HUES6 (cell line): ENCODE data around the gene UNC93B1.

Source experiments
- H3K27ac ChIP-seq: 2 replicates; pipeline ENCODE4 v1.7.0; 2013; ENCODE audit warnings: low read depth, mild to moderate bottlenecking, low read length, inconsistent platforms
- H3K27me3 ChIP-seq: 2 replicates; pipeline ENCODE4 v1.6.1; 2013; ENCODE audit warnings: low read length; ENCODE audit not compliant: control insufficient read depth, insufficient read depth
- H3K36me3 ChIP-seq: 2 replicates; pipeline ENCODE4 v1.6.1; 2013; ENCODE audit warnings: low read length; ENCODE audit not compliant: control insufficient read depth, insufficient read depth
- H3K4me1 ChIP-seq: 2 replicates; pipeline ENCODE4 v1.6.1; 2013; ENCODE audit warnings: low read length; ENCODE audit not compliant: control insufficient read depth, insufficient read depth
- H3K4me3 ChIP-seq: 2 replicates; pipeline ENCODE4 v1.5.1; 2013; ENCODE audit warnings: low read depth, low read length
- H3K9ac ChIP-seq: one replicate; pipeline ENCODE4 v1.6.1; 2013; ENCODE audit warnings: mild to moderate bottlenecking, low read length
- H3K9me3 ChIP-seq: 2 replicates; pipeline ENCODE4 v1.6.1; 2013; ENCODE audit warnings: low read depth, low read length; ENCODE audit not compliant: control insufficient read depth, insufficient read depth

UNC93B1 gene

DNA sequence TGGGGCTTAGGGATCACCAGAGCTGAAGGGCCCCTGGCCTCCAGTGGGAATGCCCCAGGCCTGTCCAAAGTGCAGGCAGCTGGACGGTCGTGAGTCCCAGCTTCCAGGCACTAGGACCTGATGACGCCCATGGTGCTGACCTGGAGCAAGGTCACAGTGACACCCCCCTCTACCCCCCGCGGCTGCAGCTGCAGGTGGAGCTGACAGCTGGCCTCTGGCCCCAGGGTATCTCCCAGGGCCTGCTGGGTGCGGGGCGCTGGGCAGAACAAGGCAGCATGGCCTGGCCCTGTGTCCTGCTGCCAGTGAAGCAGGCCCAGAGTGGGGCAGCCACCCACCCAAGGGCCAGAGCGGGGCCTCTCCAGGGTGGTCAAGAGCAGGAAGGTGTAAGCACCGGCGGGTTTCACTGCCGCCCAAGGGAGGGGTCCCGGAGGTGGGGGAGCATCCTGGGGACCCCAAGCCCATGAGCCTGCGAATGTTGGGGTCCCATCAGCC is 34.4 kb upstream of the UNC93B1 start:
- H3K27ac ChIP-seq, result peak overlapping the region; percentile 44; the same call in 1 of the 2 replicates
- H3K36me3 ChIP-seq, result peaks cover 23% of the 10 kb centered on the region
- H3K4me1 ChIP-seq, result peaks cover 27% of the 10 kb centered on the region
- H3K9ac ChIP-seq, result peak overlapping the region; percentile 18
- peak overlapping the region; percentile 57 for H3K4me3 ChIP-seq
- no peaks in the 10 kb centered on the region for H3K9me3 ChIP-seq
- H3K27me3 ChIP-seq, result no peaks in the 10 kb centered on the region

DNA sequence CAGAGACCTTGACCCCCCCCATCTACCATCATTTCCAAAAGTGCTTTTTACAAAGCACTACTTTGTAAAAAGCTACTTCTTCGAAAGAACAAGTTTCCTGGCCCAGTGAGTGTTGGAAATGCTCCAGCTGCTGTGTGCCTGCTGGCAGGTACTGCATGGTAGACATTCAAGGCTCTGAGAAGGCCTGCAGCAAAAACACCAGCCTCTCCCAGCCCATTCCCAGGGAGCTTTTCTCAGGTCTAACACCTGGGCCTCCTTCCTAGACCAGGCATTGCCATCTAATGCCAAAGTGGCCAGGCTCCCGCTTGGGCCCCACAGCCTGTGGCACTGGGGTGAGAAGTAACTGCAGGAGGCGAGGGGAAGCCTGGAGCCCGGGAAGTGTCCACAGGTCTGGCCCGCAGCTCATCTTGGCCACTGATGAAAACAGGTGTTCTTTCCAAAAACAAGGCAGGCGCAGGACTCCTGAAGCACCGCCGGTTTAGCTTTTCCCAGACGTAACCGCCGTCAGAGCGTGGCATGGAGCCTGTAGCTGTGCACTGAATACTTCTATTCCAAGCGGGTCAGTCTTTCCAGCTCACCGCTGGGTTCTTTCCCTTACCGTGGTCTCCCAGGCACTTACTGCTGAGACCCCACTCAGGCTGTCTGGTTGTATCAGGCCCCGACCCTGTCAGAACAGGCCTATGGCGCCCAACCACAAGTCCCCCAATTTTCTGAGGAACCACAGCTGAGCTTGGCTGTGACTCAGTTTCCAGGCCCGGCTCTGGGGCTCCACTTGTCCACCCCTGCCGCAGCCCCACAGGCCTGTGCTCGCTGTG is 33.7 kb upstream of the UNC93B1 start:
- no peak overlapping the region for H3K9ac ChIP-seq
- no peaks in the 10 kb centered on the region for H3K27me3 ChIP-seq
- peaks cover 30% of the 10 kb centered on the region for H3K36me3 ChIP-seq
- peaks cover 24% of the 10 kb centered on the region for H3K4me1 ChIP-seq
- no peak overlapping the region for H3K27ac ChIP-seq
- no peaks in the 10 kb centered on the region for H3K9me3 ChIP-seq
- no peak overlapping the region for H3K4me3 ChIP-seq

DNA sequence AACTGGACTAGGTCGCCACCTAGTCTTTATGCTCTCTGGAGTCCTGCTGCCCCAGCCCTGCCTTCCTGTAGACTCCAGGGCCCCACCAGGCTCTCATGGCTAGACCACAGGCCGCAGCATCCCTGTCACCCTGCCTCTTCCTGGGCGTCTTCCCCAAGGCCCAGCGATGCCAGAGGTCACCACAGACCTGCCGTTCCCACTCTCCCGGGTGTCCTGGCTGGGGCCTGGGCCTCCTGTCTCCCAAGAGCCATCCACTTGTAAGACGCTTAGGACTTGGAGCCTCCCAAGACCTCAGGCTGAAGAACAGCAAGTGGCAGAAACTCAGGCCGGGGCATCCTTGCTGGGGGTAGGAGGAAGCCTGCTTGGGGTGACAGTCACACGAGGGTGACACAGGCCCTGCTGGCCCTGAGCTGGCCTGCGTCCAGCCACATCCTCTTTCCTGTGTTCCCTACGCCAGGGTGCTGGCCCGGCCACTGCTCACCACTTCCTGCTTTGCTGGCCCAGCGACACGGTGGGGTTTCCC is 32.9 kb upstream of the UNC93B1 start:
- H3K9me3 ChIP-seq, result no peaks in the 10 kb centered on the region
- H3K4me3 ChIP-seq, result no peak overlapping the region
- H3K27me3 ChIP-seq, result no peaks in the 10 kb centered on the region
- peaks cover 38% of the 10 kb centered on the region for H3K36me3 ChIP-seq
- no peak overlapping the region for H3K27ac ChIP-seq
- H3K4me1 ChIP-seq, result peaks cover 24% of the 10 kb centered on the region
- no peak overlapping the region for H3K9ac ChIP-seq

GRCh38 chr11:68036141-68036716 is 32.3 kb upstream of the UNC93B1 start:
- Histone ChIP-seq H3K4me1 (peaks cover 24% of the 10 kb centered on the region), H3K27ac (no peak overlapping the region), H3K9ac (no peak overlapping the region), H3K4me3 (no peak overlapping the region), H3K36me3 (peaks cover 38% of the 10 kb centered on the region), H3K9me3 (no peaks in the 10 kb centered on the region), H3K27me3 (no peaks in the 10 kb centered on the region)

GRCh38 chr11:68035266-68035876 is 31.5 kb upstream of the UNC93B1 start:
- Histone ChIP-seq H3K9me3 (no peaks in the 10 kb centered on the region), H3K27ac (no peak overlapping the region), H3K4me3 (no peak overlapping the region), H3K36me3 (peaks cover 38% of the 10 kb centered on the region), H3K9ac (no peak overlapping the region), H3K4me1 (peaks cover 17% of the 10 kb centered on the region), H3K27me3 (no peaks in the 10 kb centered on the region)

- H3K4me3 ChIP-seq, result no peak overlapping the region
- H3K27me3 ChIP-seq, result no peaks in the 10 kb centered on the region
- no peaks in the 10 kb centered on the region for H3K9me3 ChIP-seq
- H3K36me3 ChIP-seq, result peaks cover 38% of the 10 kb centered on the region
- H3K27ac ChIP-seq, result no peak overlapping the region
- H3K4me1 ChIP-seq, result peaks cover 19% of the 10 kb centered on the region
- no peak overlapping the region for H3K9ac ChIP-seq
These were observed 29.8 kb upstream of the UNC93B1 start for GRCh38 chr11:68033708-68034045.

DNA sequence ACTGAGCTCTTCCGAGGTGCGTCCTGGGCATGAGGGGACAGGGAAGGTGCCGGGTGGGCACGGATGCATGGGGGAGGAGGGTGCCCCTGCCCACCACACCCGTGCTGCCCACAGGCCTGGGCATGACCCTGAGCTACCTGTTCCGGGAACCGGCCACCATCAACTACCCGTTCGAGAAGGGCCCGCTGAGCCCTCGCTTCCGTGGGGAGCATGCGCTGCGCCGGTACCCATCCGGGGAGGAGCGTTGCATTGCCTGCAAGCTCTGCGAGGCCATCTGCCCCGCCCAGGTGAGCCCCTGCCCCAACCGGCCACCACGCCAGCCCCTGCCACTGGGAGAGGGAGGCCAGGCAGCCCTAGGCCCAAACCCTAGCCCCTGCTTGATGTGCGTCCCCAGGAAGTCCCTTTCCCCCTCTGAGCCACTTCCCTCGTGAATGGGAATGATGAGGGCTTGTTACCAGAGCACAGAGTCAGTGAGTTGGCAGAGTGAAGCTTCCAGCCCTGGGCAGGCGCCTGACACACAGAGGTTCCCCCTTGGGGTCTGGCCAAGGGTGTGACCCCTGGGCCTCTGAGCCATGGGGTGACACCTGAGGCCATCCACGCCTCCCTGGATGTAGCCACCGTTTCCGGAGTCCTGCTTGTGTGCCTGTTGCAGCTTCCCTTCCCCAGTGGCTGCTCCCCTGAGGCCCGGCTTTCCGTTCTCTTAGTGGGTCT is 29.3 kb upstream of the UNC93B1 start:
- no peak overlapping the region for H3K4me3 ChIP-seq
- H3K9ac ChIP-seq, result no peak overlapping the region
- H3K9me3 ChIP-seq, result no peaks in the 10 kb centered on the region
- H3K4me1 ChIP-seq, result peaks cover 15% of the 10 kb centered on the region
- peaks cover 38% of the 10 kb centered on the region for H3K36me3 ChIP-seq
- H3K27me3 ChIP-seq, result no peaks in the 10 kb centered on the region
- H3K27ac ChIP-seq, result no peak overlapping the region

GRCh38 chr11:68032003-68032402 is 28.1 kb upstream of the UNC93B1 start:
- H3K9ac ChIP-seq, result no peak overlapping the region
- no peak overlapping the region for H3K27ac ChIP-seq
- H3K27me3 ChIP-seq, result no peaks in the 10 kb centered on the region
- H3K9me3 ChIP-seq, result no peaks in the 10 kb centered on the region
- H3K4me1 ChIP-seq, result peaks cover 13% of the 10 kb centered on the region; the same call in 1 of the 2 replicates
- 0 out of 2 replicates have a peak overlapping the region, but pooled peaks have one; percentile 95 for H3K4me3 ChIP-seq
- peaks cover 38% of the 10 kb centered on the region for H3K36me3 ChIP-seq

DNA sequence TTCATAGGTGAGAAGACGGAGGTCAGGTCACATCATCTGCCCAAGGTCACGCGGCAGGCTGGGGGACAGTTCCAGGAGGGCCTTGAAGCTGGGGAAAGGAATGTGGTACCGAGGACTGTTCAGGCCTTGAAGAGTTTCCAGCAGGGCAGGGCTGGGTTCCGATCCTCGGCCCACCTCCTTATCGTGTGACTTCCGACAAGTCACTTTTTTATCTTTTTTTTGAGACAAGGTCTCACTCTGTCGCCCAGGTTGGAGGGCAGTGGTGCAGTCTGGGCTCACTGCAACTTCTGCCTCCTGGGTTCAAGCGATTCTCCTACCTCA is 27.2 kb upstream of the UNC93B1 start:
- peaks cover 33% of the 10 kb centered on the region for H3K36me3 ChIP-seq
- H3K27me3 ChIP-seq, result no peaks in the 10 kb centered on the region
- peak overlapping the region; percentile 95 for H3K4me3 ChIP-seq
- no peaks in the 10 kb centered on the region for H3K9me3 ChIP-seq
- peak overlapping the region; percentile 94 for H3K9ac ChIP-seq
- H3K4me1 ChIP-seq, result peaks cover 13% of the 10 kb centered on the region; the same call in 1 of the 2 replicates
- H3K27ac ChIP-seq, result peak overlapping the region; percentile 64

DNA sequence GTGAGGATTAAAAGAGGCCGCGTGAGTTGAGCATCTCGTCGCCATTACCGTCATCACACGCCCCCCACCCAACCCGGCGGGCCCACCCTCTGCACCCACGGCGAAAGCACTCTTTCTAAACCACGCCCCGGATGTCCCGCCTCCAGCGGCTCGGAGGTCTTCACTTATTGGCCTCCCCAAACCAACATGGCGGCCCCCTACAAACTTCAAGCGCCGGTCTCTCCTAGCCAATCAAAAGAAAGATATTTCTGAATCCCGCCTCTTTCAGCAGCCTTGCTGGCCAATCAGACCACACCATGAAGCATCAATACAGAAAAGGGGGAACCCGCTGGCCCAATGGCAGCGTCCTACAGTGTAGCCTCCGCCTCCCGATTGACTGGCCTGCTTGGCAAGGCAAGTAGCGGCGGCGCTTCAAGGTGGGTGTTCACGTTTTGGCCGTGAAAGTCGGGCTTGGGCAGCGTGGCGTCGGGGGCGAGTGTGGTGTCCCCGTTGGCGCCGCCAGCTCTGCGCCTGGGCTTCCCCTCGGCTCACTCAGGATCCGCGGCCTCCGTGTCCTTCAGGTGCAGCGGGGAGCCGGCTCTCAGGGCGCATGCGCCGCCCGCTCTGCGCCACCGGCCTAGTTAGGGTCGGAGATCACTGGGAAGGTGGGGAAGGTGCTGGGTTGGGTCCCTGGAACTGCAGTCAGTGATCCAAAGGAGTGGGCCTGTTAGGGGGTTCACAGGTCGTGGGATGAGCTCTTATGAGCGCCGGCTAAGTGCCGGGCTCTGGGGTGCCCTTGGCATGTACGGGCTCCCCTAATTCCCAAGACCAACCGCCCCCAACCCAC is 26.6 kb upstream of the UNC93B1 start, which contains the start of gene NDUFS8:
Gene NDUFS8 (plus strand): TSS at position 364 of the 826 bp plus-strand sequence. CDS start 1,471 bp downstream, outside the sequence.
- Histone ChIP-seq H3K9me3 (no peaks in the 10 kb centered on the region), H3K4me3 (peak within 1 kb of the TSS; percentile 95), H3K9ac (peak within 1 kb of the TSS; percentile 94), H3K4me1 (peaks cover 13% of the 10 kb centered on the region; the same call in 1 of the 2 replicates), H3K27ac (peak within 1 kb of the TSS; percentile 64), H3K27me3 (no peaks in the 10 kb centered on the region), H3K36me3 (peaks cover 34% of the 10 kb centered on the region)
